Heart left ventricle (tissue), 13 donors: ENCODE results near the gene LIG4.

ENCODE experiments used
- POLR2A ChIP-seq, 2 donors: fragments of 450-650 bp; IDR thresholded peaks; one replicate each; pipeline ENCODE4 v1.6.1; 2017; ENCODE audit warnings: antibody characterized with exemption in 2 of 2, mild to moderate bottlenecking in 2 of 2, moderate library complexity in 2 of 2
- TF ChIP-seq, protein P1 (sequence below), 12 donors: fragments of 200-600 bp; sonication (generic) in 4 of 12; IDR thresholded peaks; one replicate each; pipeline versions ENCODE4 v1.5.0 to v1.8.0; 2018 to 2022; ENCODE audit warnings: antibody characterized with exemption in 12 of 12, mild to moderate bottlenecking in 5 of 12
- donor health status: ischemic (EF 13 %, LVEDD 7.1; RV severe dilation, severe dysfunction).
- donor health status: DM: no; HTN: yes; CAD: no.
- donor health status: DM: no; HTN: no; CAD: no.
- donor health status: ischemic (EF 25% LVEDD 6.9; RV normal size, moderate dysfunction).
- donor health status: ischemic (EF 25% LVEDD 5.7; RV mildly dilated, moderate dysfunction).
- donor health status: ischemic (EF 35%, LVEDD 5.7; RV mildly dilated, moderate dysfunction).
- donor health status: nonischemic (EF 11% LVEDD 7.7; RV severe dilation, severe dysfunction).
- donor health status: DM: yes; HTN: yes; CAD: no.
- donor health status: PGD.
- donor health status: ischemic (EF 29% LVEDD 5.4; RV normal size, mild dysfunction).
- donor health status: nonischemic (EF 23%, LVEDD 6.1; RV moderate dilation, normal function).

DNA sequence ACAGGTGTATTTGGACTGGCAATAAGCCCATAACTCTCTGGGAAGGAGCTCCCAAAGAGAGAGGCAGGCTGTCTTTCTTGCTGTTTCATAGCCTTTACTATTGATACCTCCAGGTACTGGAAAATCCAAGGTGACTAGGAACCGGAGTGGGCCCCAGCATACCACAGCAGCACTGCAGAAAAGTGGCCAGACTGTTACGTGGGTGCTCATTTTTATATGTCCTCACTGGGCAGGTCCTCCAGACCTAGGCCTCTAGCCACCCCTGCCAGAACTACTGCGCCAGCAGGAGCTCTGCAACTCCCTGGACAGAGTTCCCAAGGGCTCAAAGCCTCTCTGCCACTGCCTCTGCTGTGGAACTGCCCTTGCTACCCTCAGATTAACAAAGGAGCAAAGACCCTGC, 46.4 kb downstream of the LIG4 start:
- TF ChIP-seq, protein P1, sequence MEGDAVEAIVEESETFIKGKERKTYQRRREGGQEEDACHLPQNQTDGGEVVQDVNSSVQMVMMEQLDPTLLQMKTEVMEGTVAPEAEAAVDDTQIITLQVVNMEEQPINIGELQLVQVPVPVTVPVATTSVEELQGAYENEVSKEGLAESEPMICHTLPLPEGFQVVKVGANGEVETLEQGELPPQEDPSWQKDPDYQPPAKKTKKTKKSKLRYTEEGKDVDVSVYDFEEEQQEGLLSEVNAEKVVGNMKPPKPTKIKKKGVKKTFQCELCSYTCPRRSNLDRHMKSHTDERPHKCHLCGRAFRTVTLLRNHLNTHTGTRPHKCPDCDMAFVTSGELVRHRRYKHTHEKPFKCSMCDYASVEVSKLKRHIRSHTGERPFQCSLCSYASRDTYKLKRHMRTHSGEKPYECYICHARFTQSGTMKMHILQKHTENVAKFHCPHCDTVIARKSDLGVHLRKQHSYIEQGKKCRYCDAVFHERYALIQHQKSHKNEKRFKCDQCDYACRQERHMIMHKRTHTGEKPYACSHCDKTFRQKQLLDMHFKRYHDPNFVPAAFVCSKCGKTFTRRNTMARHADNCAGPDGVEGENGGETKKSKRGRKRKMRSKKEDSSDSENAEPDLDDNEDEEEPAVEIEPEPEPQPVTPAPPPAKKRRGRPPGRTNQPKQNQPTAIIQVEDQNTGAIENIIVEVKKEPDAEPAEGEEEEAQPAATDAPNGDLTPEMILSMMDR (IDR thresholded peaks at IDR 0.05) = no peak
- no peak for TF ChIP-seq POLR2A (IDR thresholded peaks at IDR 0.05)
